Activated T-helper 1 cell treated with anti-CD3 and anti-CD28 coated beads, Interleukin-2, amount 50 U/mL, for 16 hours (primary cell): ENCODE measurements around the gene RTN4RL1.

ENCODE experiments used
- DNase-seq, 2 donors: peaks; one replicate each; pipeline ENCODE4 v3.0.0-alpha.2; 2020; ENCODE audit warnings: low read depth in 1 of 2, low spot score in 1 of 2

The RTN4RL1 gene

GRCh38 chr17:1949754-1950153, 75.4 kb downstream of the RTN4RL1 start:
- no peak for DNase-seq

GRCh38 chr17:1948517-1948825, 76.7 kb downstream of the RTN4RL1 start:
- no peak for DNase-seq

- DNase-seq, result no peak
Measured at GRCh38 chr17:1947743-1948516, 77.2 kb downstream of the RTN4RL1 start.

- DNase-seq, result no peak
Measured at GRCh38 chr17:1947229-1947742, 77.8 kb downstream of the RTN4RL1 start.

GRCh38 chr17:1946021-1946932, 78.9 kb downstream of the RTN4RL1 start:
- DNase-seq, result no peak

GRCh38 chr17:1945621-1946020, 79.5 kb downstream of the RTN4RL1 start:
- DNase-seq, result no peak

- DNase-seq, result no peak
Measured at GRCh38 chr17:1943436-1943831, 81.7 kb downstream of the RTN4RL1 start.

GRCh38 chr17:1942666-1943435, 82.3 kb downstream of the RTN4RL1 start:
- DNase-seq, result no peak

- no peak for DNase-seq
Measured at GRCh38 chr17:1942066-1942365, 83.1 kb downstream of the RTN4RL1 start.

GRCh38 chr17:1941272-1942065, 83.7 kb downstream of the RTN4RL1 start:
- no peak for DNase-seq

GRCh38 chr17:1940810-1941185, 84.3 kb downstream of the RTN4RL1 start:
- no peak for DNase-seq

- DNase-seq, result no peak
Measured at GRCh38 chr17:1939981-1940809, 84.9 kb downstream of the RTN4RL1 start.

GRCh38 chr17:1937461-1937860, 87.7 kb downstream of the RTN4RL1 start:
- DNase-seq, result no peak

- DNase-seq, result no peak
Measured at GRCh38 chr17:1936766-1937165, 88.4 kb downstream of the RTN4RL1 start.

- DNase-seq, result no peak
Measured at GRCh38 chr17:1934901-1935300, 90.2 kb downstream of the RTN4RL1 start.

GRCh38 chr17:1933875-1934715, 91.0 kb downstream of the RTN4RL1 start:
- no peak for DNase-seq

GRCh38 chr17:1931844-1932579, 93.1 kb downstream of the RTN4RL1 start:
- no peak for DNase-seq

- no peak for DNase-seq
Measured at GRCh38 chr17:1930337-1930645, 94.8 kb downstream of the RTN4RL1 start.

GRCh38 chr17:1928976-1929375, 96.2 kb downstream of the RTN4RL1 start:
- no peak for DNase-seq
